IMR-90 (cell line): ENCODE data around the gene DDX10. TPM values are rescaled to one million over a fixed set of nuclear protein-coding genes. Genes with fewer than 3 reads are reported as not detected.

Experiments used
- ATAC-seq: fragments of 200-7000 bp; cut with Tn5 transposase; 2 replicates; pipeline ENCODE4 v1.9.1; 2020; ENCODE audit warnings: low read depth, mild to moderate bottlenecking, moderate library complexity
- BruUV-seq: library from RNA; stranded (reverse); fragments of 400-500 nt; replicated peaks from 2 replicates; lab custom pipeline; 2021; lab: Mats Ljungman, UMichigan
- CTCF ChIA-PET: fragments of 300-600 bp; formaldehyde crosslinking; extraction: SDS; loops from one replicate; lab custom pipeline; 2021; ENCODE audit warnings: antibody characterized with exemption; lab: Yijun Ruan, JAX
- POLR2A ChIA-PET: fragments of 300-600 bp; sonication (Branson Sonifier 250); formaldehyde crosslinking; loops from one replicate; lab custom pipeline; 2022; ENCODE audit warnings: antibody characterized with exemption; ENCODE audit not compliant: unreplicated experiment; lab: Charles Lee
- DNase-seq: peaks from one replicate; pipeline ENCODE4 v3.0.0; 2013
- H2AFZ ChIP-seq: replicated peaks from 2 replicates; pipeline ENCODE3; 2013; ENCODE audit warnings: low read length, mild to moderate bottlenecking; ENCODE audit not compliant: poor library complexity
- H2AK5ac ChIP-seq: 2 replicates; pipeline ENCODE4 v1.6.1; 2013; ENCODE audit warnings: low read depth, low read length, inconsistent platforms
- H2AK9ac ChIP-seq: replicated peaks from 2 replicates; pipeline ENCODE3; 2013; ENCODE audit warnings: mild to moderate bottlenecking, low read depth, low read length, moderate library complexity; ENCODE audit not compliant: poor library complexity
- H2BK120ac ChIP-seq: 2 replicates; pipeline ENCODE4 v1.6.1; 2013; ENCODE audit warnings: low read depth, low read length, inconsistent platforms
- H2BK15ac ChIP-seq: 3 replicates; pipeline ENCODE4 v1.6.1; 2013; ENCODE audit warnings: low read depth, low read length, inconsistent platforms
- H2BK20ac ChIP-seq: 2 replicates; pipeline ENCODE4 v1.6.1; 2013; ENCODE audit warnings: low read depth, mild to moderate bottlenecking, inconsistent platforms, low read length, moderate library complexity
- H2BK5ac ChIP-seq: 2 replicates; pipeline ENCODE4 v1.6.1; 2013; ENCODE audit warnings: mild to moderate bottlenecking, low read depth, low read length, inconsistent platforms; ENCODE audit not compliant: poor library complexity, severe bottlenecking
- H3K14ac ChIP-seq: replicated peaks from 2 replicates; pipeline ENCODE4 v1.6.1; 2013; ENCODE audit warnings: low read depth, low read length, inconsistent platforms
- H3K18ac ChIP-seq: 2 replicates; pipeline ENCODE4 v1.6.1; 2013; ENCODE audit warnings: low read depth, low read length, control low read depth
- H3K23ac ChIP-seq: 2 replicates; pipeline ENCODE4 v1.6.1; 2013; ENCODE audit warnings: low read depth, low read length, inconsistent platforms
- H3K27ac ChIP-seq: 2 replicates; pipeline ENCODE4 v1.5.1; 2013; ENCODE audit warnings: mild to moderate bottlenecking, control low read depth, low read length; ENCODE audit not compliant: insufficient read depth
- H3K27me3 ChIP-seq: 2 replicates; pipeline ENCODE4 v1.6.1; 2013; ENCODE audit warnings: low read length; ENCODE audit not compliant: control insufficient read depth, insufficient read depth
- H3K36me3 ChIP-seq: 2 replicates; pipeline ENCODE4 v1.6.1; 2013; ENCODE audit warnings: low read length, mixed read lengths; ENCODE audit not compliant: control insufficient read depth, insufficient read depth
- H3K4ac ChIP-seq: 2 replicates; pipeline ENCODE4 v1.6.1; 2013; ENCODE audit warnings: low read depth, low read length, inconsistent platforms
- H3K4me1 ChIP-seq: 2 replicates; pipeline ENCODE4 v1.6.1; 2013; ENCODE audit warnings: low read length, mixed read lengths; ENCODE audit not compliant: control insufficient read depth, insufficient read depth
- H3K4me2 ChIP-seq: 2 replicates; pipeline ENCODE4 v1.6.1; 2013; ENCODE audit warnings: low read depth, mild to moderate bottlenecking, control low read depth, low read length, moderate library complexity
- H3K4me3 ChIP-seq: 2 replicates; pipeline ENCODE4 v1.5.1; 2013; ENCODE audit warnings: low read depth, mild to moderate bottlenecking, control low read depth, low read length, moderate library complexity; ENCODE audit not compliant: insufficient read depth
- H3K56ac ChIP-seq: 2 replicates; pipeline ENCODE4 v1.6.1; 2013; ENCODE audit warnings: low read length, inconsistent platforms; ENCODE audit not compliant: insufficient read depth; ENCODE audit errors: extremely low read depth
- H3K79me1 ChIP-seq, 2 experiments: 2 replicates each; pipeline ENCODE4 v1.6.1; 2013; ENCODE audit warnings: low read length in 2 of 2, inconsistent platforms in 1 of 2, low read depth in 1 of 2
- H3K9ac ChIP-seq: 2 replicates; pipeline ENCODE4 v1.6.1; 2013; ENCODE audit warnings: low read depth, low read length, control low read depth
- H3K9me1 ChIP-seq: 2 replicates; pipeline ENCODE4 v1.6.1; 2013; ENCODE audit warnings: low read length, inconsistent platforms; ENCODE audit not compliant: insufficient read depth
- H3K9me3 ChIP-seq: 2 replicates; pipeline ENCODE4 v1.6.1; 2013; ENCODE audit warnings: low read length; ENCODE audit not compliant: control insufficient read depth, insufficient read depth
- H4K20me1 ChIP-seq: 2 replicates; pipeline ENCODE4 v1.6.1; 2013; ENCODE audit warnings: low read length, inconsistent platforms; ENCODE audit not compliant: insufficient read depth
- H4K5ac ChIP-seq: 2 replicates; pipeline ENCODE4 v1.6.1; 2013; ENCODE audit warnings: mild to moderate bottlenecking, low read depth, low read length, control low read depth
- H4K8ac ChIP-seq, 2 experiments: 2 replicates each; pipeline ENCODE4 v1.6.1; 2013; ENCODE audit warnings: low read depth in 2 of 2, low read length in 2 of 2, control low read depth in 1 of 2, inconsistent platforms in 1 of 2
- H4K91ac ChIP-seq: 2 replicates; pipeline ENCODE4 v1.6.1; 2013; ENCODE audit warnings: low read depth, low read length, inconsistent platforms; ENCODE audit not compliant: insufficient read depth
- BHLHE40 ChIP-seq: fragments of 150-350 bp; IDR thresholded peaks from 2 replicates; pipeline ENCODE4 v1.6.1; 2016; ENCODE audit warnings: mild to moderate bottlenecking, low read depth, low read length
- CHD1 ChIP-seq: IDR thresholded peaks from 2 replicates; pipeline ENCODE4 v1.6.1; 2012; ENCODE audit warnings: low read depth, low read length, improper control_type of control experiment
- CTCF ChIP-seq: conservative IDR thresholded peaks from 2 replicates; pipeline ENCODE4 v1.5.1; 2012; ENCODE audit warnings: mild to moderate bottlenecking, low read depth, low read length, improper control_type of control experiment
- FOS ChIP-seq: fragments of 150-350 bp; IDR thresholded peaks from 2 replicates; pipeline ENCODE4 v1.6.1; 2016; ENCODE audit warnings: low read depth, low read length
- MAFK ChIP-seq: IDR thresholded peaks from 2 replicates; pipeline ENCODE4 v1.6.1; 2012; ENCODE audit warnings: low read depth, low read length, improper control_type of control experiment
- MAZ ChIP-seq: IDR thresholded peaks from 2 replicates; pipeline ENCODE4 v1.6.1; 2012; ENCODE audit warnings: low read depth, mild to moderate bottlenecking, low read length, improper control_type of control experiment, moderate library complexity, borderline replicate concordance
- MXI1 ChIP-seq: IDR thresholded peaks from 2 replicates; pipeline ENCODE4 v1.6.1; 2012; ENCODE audit warnings: low read depth, mild to moderate bottlenecking, low read length, moderate library complexity, borderline replicate concordance
- POLR2A ChIP-seq: IDR thresholded peaks from 2 replicates; pipeline ENCODE4 v1.6.1; 2012; ENCODE audit warnings: mild to moderate bottlenecking, low read depth, low read length
- RAD21 ChIP-seq: IDR thresholded peaks from 2 replicates; pipeline ENCODE4 v1.6.1; 2012; ENCODE audit warnings: low read length, improper control_type of control experiment
- RCOR1 ChIP-seq: IDR thresholded peaks from 2 replicates; pipeline ENCODE4 v1.6.1; 2012; ENCODE audit warnings: mild to moderate bottlenecking, low read length, improper control_type of control experiment; ENCODE audit not compliant: insufficient replicate concordance
- RFX5 ChIP-seq: IDR thresholded peaks from 2 replicates; pipeline ENCODE4 v1.8.0; 2012; ENCODE audit warnings: low read depth, mild to moderate bottlenecking, low read length, moderate library complexity
- SMC3 ChIP-seq: fragments of 150-350 bp; IDR thresholded peaks from 2 replicates; pipeline ENCODE4 v1.6.1; 2016; ENCODE audit warnings: low read depth, mild to moderate bottlenecking, antibody characterized with exemption, low read length, moderate library complexity
- WGBS, 2 experiments: methylation state at CpG; one replicate each; pipeline versions ENCODE4 v1.1.5 to v1.1.7; 2013; ENCODE audit warnings: missing lambda C conversion rate in 2 of 2; ENCODE audit not compliant: insufficient read length in 1 of 2; ENCODE audit errors: extremely low coverage in 2 of 2; 5-methylcytosine and 5-hydroxymethylcytosine counted together
- dilution Hi-C: fragments of 300-500 bp; cut with HindIII; formaldehyde crosslinking; loops from one replicate; pipeline ENCODE4 v1.14.3; 2018; ENCODE audit warnings: low sequenced_read_pairs; ENCODE audit not compliant: unreplicated experiment
- in situ Hi-C: fragments of 300-500 bp; cut with MboI; formaldehyde crosslinking; loops from 3 replicates; pipeline ENCODE4 v1.14.3; 2019; ENCODE audit warnings: low sequenced_read_pairs, inconsistent platforms, mixed read lengths
- intact Hi-C: fragments of 100-400 bp; cut with micrococcal nuclease; formaldehyde crosslinking; loops from 2 replicates; pipeline ENCODE4 v1.10.0; 2022
- polyA plus RNA-seq, 3 experiments: library from polyadenylated mRNA; depleted of rRNA; stranded (reverse); fragments of >200 nt; gene quantifications; 2 replicates each; pipeline ENCODE4 v1.2.3, GENCODE V29; 2012; ENCODE audit warnings: low replicate concordance in 1 of 3
- total RNA-seq: library from RNA; depleted of rRNA; stranded (reverse); fragments of >200 nt; gene quantifications from 2 replicates; pipeline ENCODE4 v1.2.3, GENCODE V29; 2012

The DDX10 gene
- total and polyA plus RNA-seq, 2 of the 4 experiments (the other 2 are of a cell fraction) = 20.0 to 31.9 TPM

GRCh38 chr11:108636222-108636621 is 28.6 kb upstream of the DDX10 start:
- Histone ChIP-seq H3K9me1 (no peaks in the 10 kb centered on the region; the same call in 1 of the 2 replicates), H3K27me3 (peaks cover 5% of the 10 kb centered on the region; the same call in 1 of the 2 replicates), H2BK120ac (no peak overlapping the region), H3K4me2 (no peak overlapping the region), H2AK5ac (no peak overlapping the region), H3K56ac (no peak overlapping the region), H2AK9ac (no peak overlapping the region), H3K79me1 (no peaks in the 10 kb centered on the region), H3K4me1 (0 out of 2 replicates have a peak, but pooled peaks cover 2% of the 10 kb centered on the region), H3K23ac (no peak overlapping the region), H2AFZ (no peak overlapping the region), H2BK5ac (no peak overlapping the region), H3K4ac (no peak overlapping the region), H4K8ac (no peak overlapping the region), H2BK20ac (no peak overlapping the region), H2BK15ac (no peak overlapping the region), H3K14ac (no peak overlapping the region), H3K4me3 (no peak overlapping the region), H4K5ac (no peak overlapping the region), H3K27ac (no peak overlapping the region), H3K9me3 (no peaks in the 10 kb centered on the region), H3K18ac (no peak overlapping the region), H3K36me3 (no peaks in the 10 kb centered on the region), H4K91ac (no peak overlapping the region), H4K20me1 (no peaks in the 10 kb centered on the region), H3K9ac (no peak overlapping the region)
- dilution Hi-C loops (no loop called here), in situ Hi-C loops (no loop called here), intact Hi-C loops (no loop called here)
- DNase-seq = no peak
- POLR2A ChIA-PET = no interaction called here
- ATAC-seq = no peak
- CTCF ChIA-PET = interaction anchor here (1.2 kb wide), 1 partner anchor 12 kb away, joined by 3 read pairs; no protein-coding TSS in a partner anchor
- no peak for TF ChIP-seq RCOR1
- TF ChIP-seq CTCF = no peak
- TF ChIP-seq BHLHE40 = no peak
- no peak for TF ChIP-seq MXI1
- TF ChIP-seq MAZ = no peak
- no peak for TF ChIP-seq RFX5
- no peak for TF ChIP-seq MAFK
- TF ChIP-seq POLR2A = no peak
- no peak for TF ChIP-seq SMC3
- TF ChIP-seq CHD1 = no peak
- no peak for TF ChIP-seq FOS
- TF ChIP-seq RAD21 = no peak
- BruUV-seq = no TSS peak
- 61% methylated on average over 2 of the region's 2 CpGs; no CpG with 5 or more reads in 1 of the 2 experiments for WGBS, 2 experiments
